Endothelial cell of umbilical vein (primary cell): Measurements from ENCODE around the gene ATP9B. TPM values are rescaled to one million over a fixed set of nuclear protein-coding genes. Genes with fewer than 3 reads are reported as not detected.

Experiments
- BruUV-seq: library from RNA; stranded (reverse); fragments of 400-500 nt; replicated peaks from 2 replicates; lab custom pipeline; 2021; lab: Mats Ljungman, UMichigan
- CTCF ChIA-PET: fragments of 300-600, 350-600 bp; sonication (Branson Sonifier 250); formaldehyde crosslinking; loops from one replicate; lab custom pipeline; 2021; ENCODE audit warnings: antibody characterized with exemption, inconsistent platforms; lab: Charles Lee
- POLR2A ChIA-PET: fragments of 300-600, 350-600 bp; sonication (Branson Sonifier 250); formaldehyde crosslinking; loops from one replicate; lab custom pipeline; 2021; ENCODE audit warnings: antibody characterized with exemption, inconsistent platforms; lab: Charles Lee
- DNase-seq: peaks from one replicate; pipeline ENCODE4 v3.0.0-alpha.2; 2011; ENCODE audit warnings: low read depth, low spot score
- FAIRE-seq: peaks from 2 replicates; lab custom pipeline; 2011; peaks lifted over from hg19 to GRCh38; lab: Jason Lieb, UNC
- H2AFZ ChIP-seq: 2 replicates; pipeline ENCODE4 v1.6.0; 2012; ENCODE audit warnings: low read depth, low read length, control low read depth, inconsistent platforms
- H3K27ac ChIP-seq: 2 replicates; pipeline ENCODE4 v1.5.1; 2011; ENCODE audit warnings: low read depth, mild to moderate bottlenecking, control low read depth, low read length, moderate library complexity; ENCODE audit not compliant: insufficient read depth
- H3K27me3 ChIP-seq, 2 experiments: 2 replicates each; pipeline versions ENCODE4 v1.6.0 to v1.6.1; 2011; ENCODE audit warnings: low read length in 2 of 2, mixed read lengths in 1 of 2; ENCODE audit not compliant: control insufficient read depth in 2 of 2, insufficient read depth in 2 of 2
- H3K36me3 ChIP-seq, 2 experiments: 2 replicates in 1 of 2; 3 replicates in 1 of 2; pipeline ENCODE4 v1.5.1; 2011; ENCODE audit warnings: low read length in 2 of 2, mild to moderate bottlenecking in 1 of 2, moderate library complexity in 1 of 2; ENCODE audit not compliant: control insufficient read depth in 2 of 2, insufficient read depth in 2 of 2; ENCODE audit errors: extremely low read depth in 1 of 2
- H3K4me1 ChIP-seq: 3 replicates; pipeline ENCODE4 v1.5.1; 2011; ENCODE audit warnings: mild to moderate bottlenecking, low read length; ENCODE audit not compliant: control insufficient read depth, insufficient read depth; ENCODE audit errors: extremely low read depth
- H3K4me2 ChIP-seq: 2 replicates; pipeline ENCODE4 v1.6.1; 2011; ENCODE audit warnings: low read length, control low read depth, mixed read lengths; ENCODE audit not compliant: insufficient read depth
- H3K4me3 ChIP-seq, 3 experiments: fragments of 200-600 bp in 1 of 3; sonication (generic), shearing (Covaris generic) in 1 of 3; replicated peaks in 1 of 3; 2 replicates each; pipeline ENCODE4 v1.5.1; 2011 to 2016; ENCODE audit warnings: control low read depth in 3 of 3, low read length in 3 of 3, mild to moderate bottlenecking in 2 of 3, inconsistent platforms in 1 of 3, low read depth in 1 of 3, moderate library complexity in 1 of 3; ENCODE audit not compliant: insufficient read depth in 1 of 3
- H3K79me2 ChIP-seq: 2 replicates; pipeline ENCODE4 v1.6.0; 2012; ENCODE audit warnings: low read length, inconsistent platforms; ENCODE audit not compliant: control insufficient read depth, insufficient read depth
- H3K9ac ChIP-seq: replicated peaks from 2 replicates; pipeline ENCODE3; 2011; ENCODE audit warnings: low read length, control low read depth; ENCODE audit not compliant: insufficient read depth; ENCODE audit errors: extremely low read depth
- H3K9me1 ChIP-seq: replicated peaks from 3 replicates; pipeline ENCODE4 v1.6.0; 2011; ENCODE audit warnings: mild to moderate bottlenecking, low read length; ENCODE audit not compliant: control insufficient read depth, insufficient read depth; ENCODE audit errors: extremely low read depth
- H3K9me3 ChIP-seq: replicated peaks from 2 replicates; pipeline ENCODE4 v1.5.1; 2012; ENCODE audit warnings: low read length, inconsistent platforms; ENCODE audit not compliant: control insufficient read depth, insufficient read depth
- H4K20me1 ChIP-seq: replicated peaks from 2 replicates; pipeline ENCODE3; 2011; ENCODE audit warnings: mild to moderate bottlenecking, low read length; ENCODE audit not compliant: control insufficient read depth, insufficient read depth; ENCODE audit errors: extremely low read depth
- EZH2 ChIP-seq: IDR thresholded peaks from 2 replicates; pipeline ENCODE4 v1.6.1; 2012; ENCODE audit warnings: borderline replicate concordance, low read depth, mild to moderate bottlenecking, moderate library complexity, low read length, inconsistent platforms; ENCODE audit not compliant: severe bottlenecking
- FOS ChIP-seq: IDR thresholded peaks from 2 replicates; pipeline ENCODE4 v1.6.1; 2011; ENCODE audit warnings: mild to moderate bottlenecking, low read length, moderate library complexity, borderline replicate concordance; ENCODE audit not compliant: insufficient read depth
- GATA2 ChIP-seq: IDR thresholded peaks from 2 replicates; pipeline ENCODE4 v1.7.0; 2011; ENCODE audit warnings: low read depth, mild to moderate bottlenecking, moderate library complexity, mixed read lengths, low read length; ENCODE audit not compliant: insufficient read length, insufficient read depth
- JUN ChIP-seq: IDR thresholded peaks from 2 replicates; pipeline ENCODE4 v1.6.1; 2011; ENCODE audit warnings: borderline replicate concordance, low read depth; ENCODE audit not compliant: insufficient read length, insufficient read depth
- MAX ChIP-seq: IDR thresholded peaks from 2 replicates; pipeline ENCODE4 v1.6.1; 2011; ENCODE audit not compliant: insufficient read depth, insufficient read length
- MYC ChIP-seq: IDR thresholded peaks from one replicate; pipeline ENCODE4 v1.6.1; 2011; ENCODE audit warnings: mild to moderate bottlenecking, low read depth, low read length
- POLR2A ChIP-seq: IDR thresholded peaks from 2 replicates; pipeline ENCODE4 v1.6.1; 2012; ENCODE audit warnings: low read depth, mild to moderate bottlenecking, control low read depth, low read length
- POLR2AphosphoS5 ChIP-seq: IDR thresholded peaks from 2 replicates; pipeline ENCODE4 v1.6.1; 2012; ENCODE audit warnings: low read depth, mild to moderate bottlenecking, control low read depth, low read length, moderate library complexity; ENCODE audit not compliant: insufficient read depth
- dilution Hi-C: fragments of 300-500 bp; cut with MboI; formaldehyde crosslinking; loops from one replicate; pipeline ENCODE4 v1.15.0; 2019; ENCODE audit warnings: low sequenced_read_pairs; ENCODE audit not compliant: extremely low pct_ligation_motif_present
- intact Hi-C: fragments of 100-400 bp; cut with micrococcal nuclease; formaldehyde crosslinking; loops from one replicate; pipeline ENCODE4 v1.10.0; 2022
- polyA plus RNA-seq, 4 experiments: library from polyadenylated mRNA; depleted of rRNA in 3 of 4; stranded (reverse) in 3 of 4; unstranded in 1 of 4; fragments of >200 nt; gene quantifications; 2 replicates each; pipeline versions ENCODE4 v1.2.1 to v1.2.3, GENCODE V29; 2011 to 2012; ENCODE audit warnings: missing spikeins in 1 of 4
- total RNA-seq: library from RNA; stranded (reverse); gene quantifications from 2 replicates; pipeline ENCODE4 v1.2.3, GENCODE V29; 2021
- TF ChIP-seq, protein P1 (sequence below), 2 donors: IDR thresholded peaks; 1 replicate in 1 of 2; 2 replicates in 1 of 2; pipeline ENCODE4 v1.5.1; 2011; ENCODE audit warnings: low read length in 2 of 2, mild to moderate bottlenecking in 2 of 2, moderate library complexity in 2 of 2, control low read depth in 1 of 2, inconsistent platforms in 1 of 2, low read depth in 1 of 2; ENCODE audit not compliant: insufficient read depth in 1 of 2; ENCODE audit errors: extremely low read depth in 1 of 2

ATP9B gene
- total and polyA plus RNA-seq, 2 donors (not counting 3 experiments of a cell fraction or from before 2014, with no cell fraction given), result 14.6 to 18.2 TPM

- FAIRE-seq, result no peak
- CTCF ChIA-PET, result no interaction called here
These were observed 189.3 kb downstream of the ATP9B start for GRCh38 chr18:79258447-79258846.

More at GRCh38 chr18:79258447-79258846, 189.3 kb downstream of the ATP9B start:
- no TSS peak for BruUV-seq
- TF ChIP-seq, protein P1, sequence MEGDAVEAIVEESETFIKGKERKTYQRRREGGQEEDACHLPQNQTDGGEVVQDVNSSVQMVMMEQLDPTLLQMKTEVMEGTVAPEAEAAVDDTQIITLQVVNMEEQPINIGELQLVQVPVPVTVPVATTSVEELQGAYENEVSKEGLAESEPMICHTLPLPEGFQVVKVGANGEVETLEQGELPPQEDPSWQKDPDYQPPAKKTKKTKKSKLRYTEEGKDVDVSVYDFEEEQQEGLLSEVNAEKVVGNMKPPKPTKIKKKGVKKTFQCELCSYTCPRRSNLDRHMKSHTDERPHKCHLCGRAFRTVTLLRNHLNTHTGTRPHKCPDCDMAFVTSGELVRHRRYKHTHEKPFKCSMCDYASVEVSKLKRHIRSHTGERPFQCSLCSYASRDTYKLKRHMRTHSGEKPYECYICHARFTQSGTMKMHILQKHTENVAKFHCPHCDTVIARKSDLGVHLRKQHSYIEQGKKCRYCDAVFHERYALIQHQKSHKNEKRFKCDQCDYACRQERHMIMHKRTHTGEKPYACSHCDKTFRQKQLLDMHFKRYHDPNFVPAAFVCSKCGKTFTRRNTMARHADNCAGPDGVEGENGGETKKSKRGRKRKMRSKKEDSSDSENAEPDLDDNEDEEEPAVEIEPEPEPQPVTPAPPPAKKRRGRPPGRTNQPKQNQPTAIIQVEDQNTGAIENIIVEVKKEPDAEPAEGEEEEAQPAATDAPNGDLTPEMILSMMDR (IDR thresholded peaks at IDR 0.05; ENCODE audit: extremely low read depth in 1 of 2, insufficient read depth in 1 of 2, low read depth in 1 of 2, low read length in 2 of 2), result no peak
- no peak for TF ChIP-seq POLR2A
- TF ChIP-seq MYC, result no peak
- TF ChIP-seq EZH2, result no peak
- TF ChIP-seq MAX, result no peak
- no peak for TF ChIP-seq GATA2
- no peak for TF ChIP-seq FOS
- TF ChIP-seq POLR2AphosphoS5, result no peak
- TF ChIP-seq JUN, result no peak
- Histone ChIP-seq H4K20me1 (no peaks in the 10 kb centered on the region), H3K27me3 (no peaks in the 10 kb centered on the region), H3K9me1 (no peaks in the 10 kb centered on the region), H3K9ac (no peak overlapping the region), H3K36me3 (peaks cover 0 to 4% of the 10 kb centered on the region in 2 experiments), H3K4me1 (no peaks in the 10 kb centered on the region), H3K4me3 (no peak overlapping the region), H3K9me3 (no peaks in the 10 kb centered on the region), H3K79me2 (no peaks in the 10 kb centered on the region), H3K4me2 (no peak overlapping the region), H2AFZ (no peak overlapping the region), H3K27ac (no peak overlapping the region)
- intact Hi-C loops (no loop called here), dilution Hi-C loops (no loop called here)
- no peak for DNase-seq
- POLR2A ChIA-PET, result no interaction called here
